Embryonic facial prominence (tissue), 1 donor: ENCODE results near the gene CTDSP1.

Experiments
- DNase-seq: peaks from one replicate; pipeline ENCODE4 v3.0.0-alpha.2; 2016; ENCODE audit errors: extremely low spot score

Gene CTDSP1

DNA sequence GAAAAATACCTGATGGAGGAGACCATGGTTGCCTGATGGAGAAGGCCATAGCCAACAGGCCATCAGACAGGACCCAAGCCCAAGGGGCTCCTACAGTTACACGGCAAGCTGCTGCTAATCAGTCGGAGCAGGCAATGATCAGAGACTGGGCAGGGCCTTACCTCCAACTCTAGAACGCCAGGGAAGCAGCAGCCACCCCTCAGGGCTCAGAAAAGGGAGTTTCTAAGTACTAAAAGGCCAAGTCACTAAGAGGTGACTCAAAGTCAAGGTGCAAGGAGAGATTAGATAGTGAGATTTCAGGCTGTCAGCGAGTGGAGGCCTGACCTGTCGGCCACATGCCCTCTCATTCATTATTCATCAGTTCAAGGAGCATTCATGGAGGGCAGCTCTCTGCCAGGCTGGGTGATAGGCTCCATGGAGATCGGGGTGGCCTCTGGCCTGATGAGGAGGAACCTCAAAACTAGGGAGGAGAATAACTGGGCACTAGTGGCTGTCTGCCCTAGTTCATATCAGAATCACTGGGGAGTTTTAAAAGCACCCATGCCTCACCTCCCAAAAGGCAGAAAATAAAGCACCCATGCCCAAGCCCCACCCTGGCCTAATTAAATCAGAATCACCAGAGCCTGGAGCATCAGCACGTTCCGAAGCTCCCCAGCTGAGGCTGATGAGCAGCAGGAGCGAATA, 22.9 kb downstream of the CTDSP1 start:
- DNase-seq, result no peak

DNA sequence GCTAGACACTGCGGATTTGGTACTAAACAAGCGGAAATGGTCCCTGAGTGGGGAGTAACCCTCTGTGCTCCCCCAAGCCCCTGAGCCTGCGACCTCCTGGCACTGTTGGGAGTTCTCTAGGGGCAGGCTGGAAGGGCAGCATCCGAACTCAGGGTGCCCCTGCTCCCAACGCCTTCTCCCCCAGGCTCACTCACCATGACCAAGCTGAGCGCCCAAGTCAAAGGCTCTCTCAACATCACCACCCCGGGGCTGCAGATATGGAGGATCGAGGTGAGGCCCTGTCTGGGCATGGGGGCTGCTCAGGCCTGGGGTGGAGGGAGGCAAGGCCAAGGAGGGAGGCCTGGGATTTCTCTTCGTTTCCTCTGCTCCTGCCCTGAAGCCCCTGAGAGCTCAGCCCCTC, 23.9 kb downstream of the CTDSP1 start:
- DNase-seq, result no peak

DNA sequence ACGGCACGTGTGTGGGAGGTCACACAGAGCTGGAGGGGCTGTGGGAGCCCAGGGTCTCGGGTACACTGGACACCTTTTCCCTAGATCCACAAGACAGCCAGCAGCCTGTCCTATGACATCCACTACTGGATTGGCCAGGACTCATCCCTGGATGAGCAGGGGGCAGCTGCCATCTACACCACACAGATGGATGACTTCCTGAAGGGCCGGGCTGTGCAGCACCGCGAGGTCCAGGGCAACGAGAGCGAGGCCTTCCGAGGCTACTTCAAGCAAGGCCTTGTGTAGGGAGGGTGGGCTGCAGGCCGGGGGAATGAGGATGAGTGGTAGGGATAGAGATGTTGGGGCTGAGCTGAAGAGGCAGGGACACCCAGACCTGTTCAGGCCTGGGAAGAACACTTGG, 25.9 kb downstream of the CTDSP1 start:
- DNase-seq, result no peak

DNA sequence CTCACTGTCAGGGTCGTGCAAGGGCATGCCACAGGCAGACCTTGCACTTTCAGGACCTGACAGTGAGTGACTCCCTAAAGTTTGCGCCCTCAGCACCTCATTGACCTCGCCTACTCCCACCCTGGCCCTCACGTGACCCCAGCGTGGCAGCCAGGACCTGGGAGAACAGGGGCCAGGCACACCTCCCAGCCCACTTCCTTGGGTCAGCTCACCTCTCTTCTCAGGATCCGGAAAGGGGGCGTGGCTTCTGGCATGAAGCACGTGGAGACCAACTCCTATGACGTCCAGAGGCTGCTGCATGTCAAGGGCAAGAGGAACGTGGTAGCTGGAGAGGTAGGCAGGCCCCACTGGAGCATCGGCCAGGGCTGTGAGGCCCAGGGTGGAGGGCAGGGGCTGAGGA, 28.1 kb downstream of the CTDSP1 start:
- DNase-seq, result no peak

DNA sequence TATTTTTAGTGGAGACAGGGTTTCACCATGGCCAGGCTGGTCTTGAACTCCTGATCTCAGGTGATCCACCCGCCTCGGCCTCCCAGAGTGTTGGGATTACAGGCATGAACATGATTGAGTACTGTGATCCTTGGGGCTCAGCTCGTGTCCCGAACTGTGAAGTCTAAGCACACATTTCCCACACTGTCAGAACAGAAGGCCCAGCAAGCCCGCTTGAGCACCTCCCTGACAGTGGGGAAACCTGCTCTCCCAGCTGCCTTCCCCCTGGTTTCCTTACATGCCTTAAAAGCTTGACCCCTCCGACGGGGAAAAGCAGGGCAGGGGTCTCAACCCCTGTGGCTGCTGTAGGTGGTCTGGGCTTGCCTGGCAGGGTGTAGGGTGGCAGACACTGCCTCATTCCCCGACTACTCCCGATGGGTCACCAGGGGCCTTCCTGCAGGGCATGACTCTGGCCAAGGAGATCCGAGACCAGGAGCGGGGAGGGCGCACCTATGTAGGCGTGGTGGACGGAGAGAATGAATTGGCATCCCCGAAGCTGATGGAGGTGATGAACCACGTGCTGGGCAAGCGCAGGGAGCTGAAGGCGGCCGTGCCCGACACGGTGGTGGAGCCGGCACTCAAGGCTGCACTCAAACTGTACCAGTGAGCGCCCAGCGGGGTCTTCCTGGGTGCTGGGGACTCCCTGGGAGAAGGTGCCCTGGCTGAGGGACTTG, 29.3 kb downstream of the CTDSP1 start:
- no peak for DNase-seq

DNA sequence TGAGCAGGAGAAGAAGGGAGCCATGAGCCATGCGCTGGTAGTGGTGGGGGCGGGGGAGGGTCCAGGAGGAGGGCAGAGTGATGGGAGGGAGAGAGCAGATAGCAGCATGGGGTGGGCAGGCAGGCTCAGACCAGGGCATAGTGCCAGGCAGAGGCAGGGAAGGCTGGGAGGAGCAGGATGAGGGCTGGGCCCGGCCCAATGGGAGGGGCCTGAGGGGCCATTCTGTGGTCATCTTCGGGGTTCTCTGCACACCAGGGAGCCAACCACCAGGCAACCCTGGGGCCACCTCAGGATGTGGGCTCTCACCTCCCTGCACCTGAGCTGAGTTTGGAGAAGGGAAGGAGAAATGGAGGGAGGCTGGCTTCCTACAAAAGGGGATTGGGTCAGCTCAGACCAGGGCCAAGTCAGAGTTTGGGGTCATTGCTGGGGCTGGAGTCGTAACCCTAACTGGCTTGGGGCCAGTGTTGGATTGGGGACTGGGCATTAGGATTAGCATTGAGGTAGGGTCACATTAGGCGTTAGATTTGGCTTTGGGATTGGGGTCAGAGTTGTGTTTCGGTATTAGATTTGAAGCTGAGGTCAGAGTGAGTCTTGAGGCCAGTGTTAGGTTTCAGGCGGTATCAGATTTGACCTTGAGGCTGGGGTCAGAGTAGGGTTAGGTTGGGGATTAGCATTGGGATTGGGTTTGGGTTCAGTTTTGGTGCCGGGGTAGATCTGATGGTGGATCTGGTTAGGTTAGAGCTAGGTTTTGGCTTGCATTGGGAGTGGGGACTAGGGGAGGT, 30.4 kb downstream of the CTDSP1 start:
- no peak for DNase-seq

DNA sequence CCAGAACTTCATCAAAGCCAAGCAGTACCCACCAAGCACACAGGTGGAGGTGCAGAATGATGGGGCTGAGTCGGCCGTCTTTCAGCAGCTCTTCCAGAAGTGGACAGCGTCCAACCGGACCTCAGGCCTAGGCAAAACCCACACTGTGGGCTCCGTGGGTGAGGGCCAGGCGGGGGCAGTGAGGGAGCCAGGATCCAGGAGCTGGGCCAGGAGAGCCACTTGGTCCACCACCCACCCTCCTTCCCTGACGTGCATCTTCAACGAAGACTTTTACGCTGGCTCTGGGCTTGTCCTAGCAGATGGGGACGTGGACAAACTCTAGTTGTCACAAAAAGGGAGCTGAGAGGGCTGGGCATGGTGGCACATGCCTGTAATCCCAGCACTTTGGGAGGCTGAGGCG, 31.1 kb downstream of the CTDSP1 start:
- DNase-seq, result no peak

DNA sequence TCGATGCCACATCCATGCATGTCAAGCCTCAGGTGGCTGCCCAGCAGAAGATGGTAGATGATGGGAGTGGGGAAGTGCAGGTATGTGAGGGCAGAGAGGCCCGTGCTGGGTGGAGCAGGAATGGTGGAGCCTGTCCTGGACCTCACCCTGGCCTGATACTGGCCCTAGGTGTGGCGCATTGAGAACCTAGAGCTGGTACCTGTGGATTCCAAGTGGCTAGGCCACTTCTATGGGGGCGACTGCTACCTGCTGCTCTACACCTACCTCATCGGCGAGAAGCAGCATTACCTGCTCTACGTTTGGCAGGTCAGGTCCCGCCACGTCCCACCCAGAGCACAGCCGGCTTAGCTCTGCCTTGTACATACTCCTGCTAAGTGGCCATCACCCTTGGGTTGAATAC, 32.2 kb downstream of the CTDSP1 start:
- DNase-seq, result no peak

DNA sequence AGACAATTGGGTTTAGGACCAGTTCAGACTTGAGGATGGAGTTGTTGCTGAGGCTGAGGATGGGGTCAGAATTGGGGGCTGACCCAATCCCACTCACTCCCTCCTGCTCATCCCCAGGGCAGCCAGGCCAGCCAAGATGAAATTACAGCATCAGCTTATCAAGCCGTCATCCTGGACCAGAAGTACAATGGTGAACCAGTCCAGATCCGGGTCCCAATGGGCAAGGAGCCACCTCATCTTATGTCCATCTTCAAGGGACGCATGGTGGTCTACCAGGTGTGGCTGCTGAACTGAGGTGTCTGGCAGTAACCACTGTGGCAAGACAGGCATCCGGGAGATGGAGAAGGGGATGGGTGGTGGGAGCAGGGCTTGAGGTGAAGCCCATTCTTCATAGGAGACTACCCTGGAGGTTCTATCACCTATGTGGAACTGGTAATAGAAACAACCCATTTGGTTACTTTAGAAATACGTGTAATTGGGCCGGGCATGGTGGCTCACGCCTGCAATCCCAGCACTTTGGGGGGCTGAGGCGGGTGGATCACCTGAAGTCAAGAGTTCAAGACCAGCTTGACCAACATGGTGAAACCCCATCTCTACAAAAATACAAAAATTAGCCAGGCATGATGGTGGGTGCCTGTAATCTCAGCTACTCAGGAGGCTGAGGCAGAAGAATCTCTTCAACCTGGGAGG, 33.2 kb downstream of the CTDSP1 start:
- no peak for DNase-seq

DNA sequence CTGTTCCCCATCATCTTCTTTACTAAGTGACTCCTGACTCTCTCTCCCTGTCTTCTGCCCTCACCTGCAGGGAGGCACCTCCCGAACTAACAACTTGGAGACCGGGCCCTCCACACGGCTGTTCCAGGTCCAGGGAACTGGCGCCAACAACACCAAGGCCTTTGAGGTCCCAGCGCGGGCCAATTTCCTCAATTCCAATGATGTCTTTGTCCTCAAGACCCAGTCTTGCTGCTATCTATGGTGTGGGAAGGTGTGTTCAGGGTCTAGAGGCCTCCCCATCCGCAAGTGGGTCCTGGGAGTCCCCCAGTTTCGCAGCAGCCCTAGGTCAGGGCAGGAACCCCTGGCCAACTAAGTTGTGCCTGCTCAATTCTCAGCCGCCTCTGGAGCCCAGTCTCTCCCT, 34.8 kb downstream of the CTDSP1 start:
- DNase-seq, result no peak

DNA sequence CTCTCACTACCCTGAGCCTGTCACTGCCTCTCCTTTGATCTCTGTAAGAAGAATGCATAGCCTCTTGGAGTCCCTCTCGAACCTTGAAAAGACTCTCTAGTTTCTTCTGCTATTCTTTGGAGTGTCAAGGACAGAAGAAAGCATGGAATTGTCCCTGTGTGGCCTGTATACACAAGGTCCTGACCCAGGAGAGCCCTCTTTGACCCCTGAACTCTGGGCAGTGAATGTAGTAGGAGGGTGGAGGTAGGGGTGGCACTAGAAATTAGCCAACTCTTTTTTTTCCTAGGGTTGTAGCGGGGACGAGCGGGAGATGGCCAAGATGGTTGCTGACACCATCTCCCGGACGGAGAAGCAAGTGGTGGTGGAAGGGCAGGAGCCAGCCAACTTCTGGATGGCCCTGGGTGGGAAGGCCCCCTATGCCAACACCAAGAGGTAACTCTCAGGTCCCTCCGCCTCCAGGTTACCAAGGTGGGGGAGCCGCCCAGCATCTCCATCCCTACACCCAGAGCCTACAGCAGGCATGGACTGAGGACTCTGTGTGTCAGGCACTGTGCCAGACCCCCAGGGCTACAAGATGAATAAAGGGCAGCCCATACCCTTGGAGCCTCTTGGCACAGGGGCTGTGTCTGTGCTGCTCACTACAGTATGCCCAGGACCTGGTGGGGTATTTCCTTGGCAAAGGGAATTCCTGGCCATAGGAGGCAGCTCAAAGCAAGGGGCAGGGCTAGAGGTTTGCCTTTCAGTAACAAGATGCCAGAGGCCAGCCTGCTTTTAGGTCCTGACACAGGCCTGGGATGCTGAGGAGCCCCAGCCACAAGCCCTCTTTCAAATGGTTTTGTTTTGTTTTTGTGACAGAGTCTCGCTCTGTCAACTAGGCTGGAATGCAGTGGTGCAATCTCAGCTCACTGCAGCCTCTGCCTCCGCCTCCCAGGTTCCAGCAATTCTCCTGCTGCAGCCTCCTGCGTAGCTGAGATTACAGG, 35.6 kb downstream of the CTDSP1 start:
- DNase-seq, result no peak

DNA sequence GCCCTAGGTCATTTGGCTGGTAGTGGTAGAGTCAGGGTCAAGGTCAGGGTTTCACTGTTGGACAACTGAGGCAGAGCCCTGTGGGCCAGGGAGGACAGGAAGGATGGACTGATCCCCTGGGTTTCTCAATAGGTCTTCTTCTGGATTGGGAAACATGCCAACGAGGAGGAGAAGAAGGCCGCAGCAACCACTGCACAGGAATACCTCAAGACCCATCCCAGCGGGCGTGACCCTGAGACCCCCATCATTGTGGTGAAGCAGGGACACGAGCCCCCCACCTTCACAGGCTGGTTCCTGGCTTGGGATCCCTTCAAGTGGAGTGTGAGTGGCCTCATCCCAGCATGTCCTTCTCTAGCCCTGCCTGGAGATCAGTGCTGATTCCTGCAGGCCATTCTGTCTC, 37.3 kb downstream of the CTDSP1 start:
- no peak for DNase-seq

DNA sequence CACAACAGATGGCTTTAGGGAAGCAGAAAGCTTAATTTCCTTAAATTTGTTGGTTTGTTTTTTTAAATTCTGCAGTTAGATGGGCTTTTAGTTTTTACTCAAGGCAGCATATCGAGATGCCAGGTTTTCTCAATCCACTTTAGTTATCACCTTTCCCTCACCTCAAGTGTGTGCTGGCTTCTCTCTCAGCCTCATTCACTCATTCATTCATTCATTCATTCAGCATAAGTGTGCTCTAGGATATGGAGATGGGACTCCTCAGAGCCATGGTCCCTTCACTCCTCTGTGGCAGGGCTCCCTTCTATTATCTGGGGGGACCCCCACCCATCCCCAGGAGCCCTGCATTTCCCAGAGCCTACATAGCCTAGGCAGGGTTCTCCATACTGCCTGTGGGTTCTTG, 38.3 kb downstream of the CTDSP1 start:
- DNase-seq, result no peak

DNA sequence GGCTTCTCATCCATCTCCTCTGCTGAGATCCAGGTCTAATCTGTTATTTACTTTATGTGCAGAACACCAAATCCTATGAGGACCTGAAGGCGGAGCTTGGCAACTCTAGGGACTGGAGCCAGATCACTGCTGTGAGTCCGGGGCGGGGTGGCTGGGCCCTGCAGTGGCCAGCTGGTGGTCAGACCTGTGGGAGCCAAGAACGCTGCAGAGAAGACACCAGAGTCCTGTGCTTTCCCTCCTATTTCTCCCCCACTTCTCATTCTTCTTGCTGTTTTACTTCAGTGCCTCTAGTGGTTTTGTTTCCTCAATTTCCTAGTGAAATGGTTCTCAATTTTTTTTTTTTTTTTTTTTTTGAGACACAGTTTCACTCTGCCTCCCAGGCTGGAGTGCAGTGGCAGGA, 38.9 kb downstream of the CTDSP1 start:
- DNase-seq, result no peak

DNA sequence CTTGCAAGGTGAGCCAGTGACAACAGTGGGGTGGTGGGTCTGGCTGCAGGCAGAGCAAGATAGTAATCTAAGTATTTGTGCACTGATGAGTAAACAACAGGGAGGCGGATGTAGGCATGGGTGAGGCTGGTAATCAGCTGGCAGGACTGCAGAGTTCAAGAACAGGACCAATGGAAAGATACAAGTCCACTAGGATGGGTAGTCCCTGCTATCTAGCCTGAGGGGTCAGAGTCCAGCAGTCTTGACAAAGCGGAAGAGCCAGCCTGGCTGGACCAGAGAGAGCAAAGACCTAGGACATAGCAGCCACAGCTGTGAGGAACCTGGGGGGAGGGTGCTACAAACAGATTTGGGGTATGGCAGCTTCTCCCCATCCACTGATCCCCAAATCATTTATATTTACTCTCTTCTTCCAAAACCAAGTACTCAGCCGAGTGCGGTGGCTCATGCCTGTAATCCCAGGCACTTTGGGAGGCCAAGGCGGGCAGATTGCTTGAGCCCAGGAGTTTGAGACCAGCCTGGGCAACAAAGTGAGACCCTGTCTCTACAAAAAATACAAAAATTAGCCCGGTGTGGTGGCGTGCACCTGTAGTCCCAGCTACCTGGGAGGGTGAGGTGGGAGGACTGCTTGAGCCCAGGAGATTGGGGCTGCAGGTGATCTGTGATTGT, 45.2 kb downstream of the CTDSP1 start:
- DNase-seq, result no peak

DNA sequence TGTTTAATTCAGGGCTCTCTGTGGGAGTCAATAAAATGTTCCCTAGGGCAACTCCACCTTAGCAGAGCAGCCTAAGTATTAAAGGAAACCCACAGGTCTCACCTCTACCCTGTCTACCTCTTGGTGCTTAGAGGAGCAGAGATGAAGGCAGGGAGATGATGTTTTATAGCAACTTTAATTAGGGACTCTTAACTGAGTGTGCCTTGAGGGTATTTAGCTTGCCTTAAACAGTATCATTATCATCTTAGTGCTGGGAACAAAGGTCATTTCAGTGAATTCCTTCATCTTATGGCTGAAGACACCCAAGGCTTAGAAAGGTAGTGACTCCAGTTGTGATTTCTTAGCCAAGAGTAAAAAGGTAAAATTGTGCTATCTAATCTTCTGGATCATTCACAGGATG, 45.9 kb downstream of the CTDSP1 start:
- no peak for DNase-seq

DNA sequence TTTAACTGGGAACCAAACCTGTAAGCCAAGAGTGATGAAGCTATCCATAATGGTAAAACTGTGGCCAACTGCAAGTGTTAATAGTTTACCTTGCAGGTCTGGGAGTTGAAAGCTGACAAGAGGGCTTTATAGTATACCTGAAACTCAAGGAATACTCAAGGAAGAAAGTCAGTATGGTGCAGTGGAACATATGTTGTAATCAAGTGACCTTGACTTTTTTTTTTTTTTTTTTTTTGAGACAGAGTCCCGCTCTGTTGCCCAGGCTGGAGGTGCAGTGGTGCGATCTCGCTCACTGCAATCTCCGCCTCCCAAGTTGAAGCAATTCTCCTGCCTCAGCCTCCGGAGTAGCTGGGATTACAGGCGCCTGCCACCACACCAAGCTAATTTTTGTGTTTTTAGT, 46.9 kb downstream of the CTDSP1 start:
- no peak for DNase-seq

DNA sequence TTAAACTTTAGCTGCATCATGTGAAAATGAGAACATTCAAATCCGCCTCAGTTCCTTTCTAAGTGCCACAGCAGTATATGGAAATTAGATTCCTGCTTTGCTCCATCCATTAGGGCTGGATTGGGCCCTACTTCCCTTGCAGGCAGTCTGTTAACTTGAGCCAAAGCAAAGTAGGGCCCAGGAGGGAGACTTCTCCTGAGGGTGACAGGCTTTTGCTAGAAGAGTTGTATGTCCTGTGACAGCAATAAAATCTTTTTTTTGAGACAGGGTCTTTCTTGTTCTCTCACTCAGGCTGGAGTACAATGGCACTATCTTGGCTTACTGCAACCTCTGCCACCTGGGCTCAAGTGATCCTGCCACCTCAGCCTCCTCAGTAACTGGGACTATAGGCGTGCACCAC, 47.4 kb downstream of the CTDSP1 start:
- DNase-seq, result no peak

DNA sequence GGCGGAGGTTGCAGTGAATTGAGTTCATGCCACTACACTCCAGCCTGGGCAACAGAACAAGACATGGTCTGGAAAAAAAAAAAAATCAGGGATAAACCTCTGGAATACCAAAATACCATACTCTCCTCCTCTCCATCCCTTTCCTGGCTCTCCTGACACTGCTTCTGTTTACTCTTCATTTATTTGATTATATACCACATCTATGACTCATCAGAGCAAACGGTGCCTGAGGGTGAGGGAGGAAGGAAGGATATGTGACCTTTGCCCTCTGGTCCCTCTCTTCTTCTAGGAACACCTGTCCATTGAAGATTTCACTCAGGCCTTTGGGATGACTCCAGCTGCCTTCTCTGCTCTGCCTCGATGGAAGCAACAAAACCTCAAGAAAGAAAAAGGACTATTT, 49.3 kb downstream of the CTDSP1 start:
- DNase-seq, result no peak

DNA sequence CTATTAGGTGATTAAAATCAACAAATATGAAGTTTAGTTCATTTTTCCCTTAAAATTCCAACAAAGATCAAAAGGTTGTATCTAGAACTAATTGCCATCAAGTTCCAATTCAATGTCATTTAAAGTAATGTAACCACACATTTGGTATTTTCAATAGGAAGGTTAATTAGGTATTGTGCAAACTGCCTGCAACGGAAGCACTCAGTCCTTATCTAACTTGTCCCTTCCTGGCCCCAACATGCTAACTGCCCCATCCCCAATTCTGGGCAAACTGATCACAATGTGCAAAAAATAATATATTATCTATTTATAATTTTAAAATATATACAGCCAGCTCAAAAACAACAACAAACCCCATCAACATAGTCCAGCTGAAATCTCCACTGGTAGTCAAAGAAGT, 52.4 kb downstream of the CTDSP1 start:
- no peak for DNase-seq
